D721Med (cell line): ENCODE results near the gene ADAM23.

Experiments
- DNase-seq: peaks from one replicate; pipeline ENCODE4 v3.0.0; 2011; ENCODE audit warnings: low spot score; ENCODE audit not compliant: insufficient read length
- FAIRE-seq: peaks from 2 replicates; lab custom pipeline; 2011; peaks lifted over from hg19 to GRCh38; lab: Jason Lieb, UNC
- TF ChIP-seq, protein P1 (sequence below): IDR thresholded peaks from 2 replicates; pipeline ENCODE4 v1.5.1; 2012; ENCODE audit warnings: mild to moderate bottlenecking, control low read depth; ENCODE audit not compliant: insufficient read depth; ENCODE audit errors: missing control alignments

The ADAM23 gene

DNA sequence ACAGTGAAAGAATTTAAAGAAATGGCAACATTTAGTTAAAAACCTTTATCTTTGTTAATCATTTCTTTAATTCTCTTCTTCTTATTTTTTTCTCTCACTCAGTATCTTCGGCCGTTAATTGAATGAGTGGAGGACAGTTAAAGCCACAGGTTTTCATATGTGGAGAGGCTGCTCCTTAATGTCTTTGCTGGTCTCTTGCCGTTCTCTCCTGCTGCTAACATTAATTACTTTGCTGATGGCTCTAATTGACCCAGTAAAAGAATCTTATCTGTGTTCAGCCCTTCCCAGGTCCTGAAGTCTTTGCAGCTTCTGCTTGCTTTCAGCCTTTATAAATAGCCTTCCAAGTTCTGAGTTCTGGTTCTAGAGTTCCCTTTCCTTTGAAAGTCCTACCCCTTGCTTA lies 77.1 kb downstream of the ADAM23 start:
- TF ChIP-seq, protein P1, sequence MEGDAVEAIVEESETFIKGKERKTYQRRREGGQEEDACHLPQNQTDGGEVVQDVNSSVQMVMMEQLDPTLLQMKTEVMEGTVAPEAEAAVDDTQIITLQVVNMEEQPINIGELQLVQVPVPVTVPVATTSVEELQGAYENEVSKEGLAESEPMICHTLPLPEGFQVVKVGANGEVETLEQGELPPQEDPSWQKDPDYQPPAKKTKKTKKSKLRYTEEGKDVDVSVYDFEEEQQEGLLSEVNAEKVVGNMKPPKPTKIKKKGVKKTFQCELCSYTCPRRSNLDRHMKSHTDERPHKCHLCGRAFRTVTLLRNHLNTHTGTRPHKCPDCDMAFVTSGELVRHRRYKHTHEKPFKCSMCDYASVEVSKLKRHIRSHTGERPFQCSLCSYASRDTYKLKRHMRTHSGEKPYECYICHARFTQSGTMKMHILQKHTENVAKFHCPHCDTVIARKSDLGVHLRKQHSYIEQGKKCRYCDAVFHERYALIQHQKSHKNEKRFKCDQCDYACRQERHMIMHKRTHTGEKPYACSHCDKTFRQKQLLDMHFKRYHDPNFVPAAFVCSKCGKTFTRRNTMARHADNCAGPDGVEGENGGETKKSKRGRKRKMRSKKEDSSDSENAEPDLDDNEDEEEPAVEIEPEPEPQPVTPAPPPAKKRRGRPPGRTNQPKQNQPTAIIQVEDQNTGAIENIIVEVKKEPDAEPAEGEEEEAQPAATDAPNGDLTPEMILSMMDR: no peak
- no peak for FAIRE-seq
- DNase-seq: no peak

DNA sequence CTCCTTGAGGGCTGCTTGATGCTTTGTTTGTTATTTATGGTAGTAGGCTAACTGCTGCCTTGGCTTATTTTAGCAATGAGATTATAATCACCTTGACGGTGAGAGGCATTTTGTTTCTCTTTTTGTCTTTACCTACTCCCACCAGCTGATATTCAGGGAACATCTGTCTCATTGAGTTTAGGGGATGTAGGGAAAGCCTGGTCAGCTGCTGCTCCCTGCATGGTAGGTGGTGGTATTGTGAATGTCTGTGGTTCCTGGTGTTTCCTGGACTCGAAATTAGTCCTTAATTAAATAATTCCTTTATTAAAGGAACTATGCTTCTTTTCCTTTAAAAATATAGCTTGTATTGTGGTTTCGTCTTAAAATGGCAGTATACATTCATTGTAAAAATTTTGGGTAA lies 77.8 kb downstream of the ADAM23 start:
- FAIRE-seq: no peak
- TF ChIP-seq, protein P1: no peak
- DNase-seq: no peak

DNA sequence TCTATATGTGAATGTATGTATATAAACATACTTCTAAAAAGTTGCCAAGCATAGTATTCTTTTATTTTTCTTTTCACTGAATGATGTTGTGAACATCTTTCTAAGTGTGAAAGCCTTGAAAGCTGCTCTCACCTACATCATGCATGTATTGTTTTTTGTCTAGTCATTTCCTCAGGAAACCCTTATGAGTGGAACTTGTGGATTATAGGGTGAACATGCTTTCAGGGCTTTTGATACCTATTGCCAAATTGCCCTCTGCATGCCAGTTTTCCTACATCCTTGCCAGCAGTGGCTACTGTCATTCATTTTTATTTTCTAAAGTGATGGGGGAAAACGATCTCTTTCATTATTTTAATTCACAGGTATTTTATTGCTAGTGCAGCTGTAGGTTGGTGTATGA lies 78.3 kb downstream of the ADAM23 start:
- FAIRE-seq: no peak
- DNase-seq: no peak
- TF ChIP-seq, protein P1: no peak

DNA sequence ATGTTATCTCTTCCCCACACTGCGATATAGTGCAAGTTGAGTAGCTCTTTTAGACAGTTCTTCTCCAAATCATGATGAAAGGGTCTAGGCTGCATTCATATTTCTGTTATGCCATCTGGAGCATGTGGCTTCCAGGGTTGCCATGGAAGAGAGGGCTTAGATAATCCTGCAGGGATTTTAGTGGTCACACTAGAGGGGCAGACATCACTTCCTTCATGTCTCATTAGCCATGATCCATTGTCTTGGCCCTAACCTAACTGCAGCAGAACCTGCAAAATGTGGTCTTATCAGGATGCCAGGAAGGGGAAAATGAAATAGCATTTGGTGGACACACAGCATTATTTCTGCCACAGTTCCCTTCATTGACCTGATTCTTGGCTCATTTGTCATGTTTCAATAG lies 83.1 kb downstream of the ADAM23 start:
- FAIRE-seq (peak; percentile 80), DNase-seq (no peak)
- TF ChIP-seq, protein P1: no peak

DNA sequence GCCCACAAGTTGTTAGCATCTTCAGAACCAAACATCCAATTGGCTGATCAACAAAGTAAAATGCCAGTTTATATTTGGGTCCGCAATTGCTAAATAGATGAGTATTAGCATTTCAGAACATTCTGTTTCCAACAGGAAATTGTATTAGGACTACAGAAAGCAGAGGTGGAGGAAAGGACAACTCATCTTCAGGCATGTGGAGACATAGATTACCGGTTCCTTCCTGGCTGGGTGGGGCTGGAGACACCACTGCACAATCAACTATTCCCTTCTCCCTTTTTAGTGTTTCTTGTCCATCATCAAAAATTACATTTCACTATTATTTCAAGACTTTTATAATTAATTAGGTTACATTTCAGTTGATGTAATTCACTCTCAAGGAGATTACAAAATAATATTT lies 83.8 kb downstream of the ADAM23 start:
- TF ChIP-seq, protein P1: no peak
- FAIRE-seq: no peak
- DNase-seq: no peak

DNA sequence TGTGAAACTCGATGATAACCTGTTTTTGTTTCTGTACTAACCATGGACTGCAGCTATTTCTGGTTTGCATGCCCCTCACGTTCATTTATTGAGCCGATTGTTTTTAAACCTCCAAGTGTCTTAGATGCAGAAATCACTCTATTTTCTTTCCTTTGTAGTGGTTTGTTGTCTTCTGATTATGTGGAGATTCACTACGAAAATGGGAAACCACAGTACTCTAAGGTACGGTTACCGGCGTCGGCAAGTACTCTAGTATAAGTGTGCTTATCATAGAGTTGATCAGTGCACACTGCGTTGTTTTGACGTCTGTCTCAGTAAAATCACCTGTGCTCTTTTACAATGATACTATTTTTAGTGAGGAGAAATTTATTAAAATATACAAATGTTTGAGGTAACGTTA lies 87.4 kb downstream of the ADAM23 start:
- DNase-seq (no peak), FAIRE-seq (no peak)
- TF ChIP-seq, protein P1: no peak

DNA sequence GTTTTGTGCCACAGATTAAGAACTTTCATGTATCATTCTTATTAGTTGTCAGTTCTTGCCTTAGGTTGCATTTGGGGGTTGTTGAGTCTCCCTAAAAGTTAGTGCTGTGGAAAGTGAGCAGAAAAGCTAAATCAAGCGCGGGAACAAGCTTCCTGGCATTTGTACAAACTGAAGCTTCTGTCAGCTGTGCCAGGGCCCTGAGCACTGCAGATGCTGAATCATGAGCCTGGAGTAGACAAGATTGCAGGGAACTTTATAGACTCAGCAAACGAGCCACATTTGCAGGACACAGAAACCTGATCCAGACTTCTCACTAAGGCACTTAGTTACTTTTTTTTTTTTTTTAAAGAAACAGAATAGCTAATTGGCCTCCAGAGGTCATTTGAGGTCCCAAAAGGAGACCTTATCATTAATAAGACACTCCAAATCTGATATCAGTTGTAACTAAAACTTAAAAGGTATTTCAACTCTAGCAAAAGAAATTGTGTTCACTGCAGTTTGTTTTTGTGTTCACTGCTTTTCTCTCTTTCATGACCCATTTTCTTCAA lies 88.7 kb downstream of the ADAM23 start:
- FAIRE-seq (no peak), DNase-seq (no peak)
- TF ChIP-seq, protein P1: no peak
